ENCODE measurements around the gene SYT6. TPM values are rescaled to one million over a fixed set of nuclear protein-coding genes. Genes with fewer than 3 reads are reported as not detected.
A peak's percentile ranks its signal among the peaks of the same experiment; 100 is the strongest.

The SYT6 gene
- polyA plus RNA-seq (ENCODE audit: low read depth in 6 of 6) = not detected

- ATAC-seq (ENCODE audit: low read depth in 2 of 2) (no peak), DNase-seq (no peak)
- Mint-ChIP-seq H3K9me3 (peaks cover 0 to 4% (median 0%) of the 10 kb centered on the region in 7 donors), H3K36me3 (peaks cover 0 to 8% of the 10 kb centered on the region in 2 donors), H3K27ac (peak within 1 kb of the TSS in 1 of 6 donors; percentile 9), H3K4me3 (peak within 1 kb of the TSS in 7 of 8 donors; percentile 34 to 83 (median 57)), H3K4me1 (peaks cover 0 to 11% (median 0%) of the 10 kb centered on the region in 3 donors), H3K27me3 (peaks cover 71 to 83% (median 75%) of the 10 kb centered on the region in 3 donors)
Measured at GRCh38 chr1:114153261-114154145, at the start of gene SYT6. TSS of gene SYT6 (minus strand) at chr1:114153869. CDS start at chr1:114153772, 97 bp downstream.

- H3K27ac Mint-ChIP-seq = peak overlapping the region in 1 of 6 donors; percentile 80
- no peak overlapping the region for H3K4me3 Mint-ChIP-seq
- peaks cover 0 to 4% (median 0%) of the 10 kb centered on the region in 7 donors for H3K9me3 Mint-ChIP-seq
- peaks cover 23 to 55% (median 39%) of the 10 kb centered on the region in 3 donors for H3K27me3 Mint-ChIP-seq
- H3K4me1 Mint-ChIP-seq = no peaks in the 10 kb centered on the region
- H3K36me3 Mint-ChIP-seq = no peaks in the 10 kb centered on the region
- ATAC-seq (ENCODE audit: low read depth in 2 of 2) (no peak), DNase-seq (no peak)
Measured at GRCh38 chr1:114201486-114201885, 47.8 kb upstream of the SYT6 start.

- peaks cover 34 to 66% (median 53%) of the 10 kb centered on the region in 3 donors for H3K27me3 Mint-ChIP-seq
- H3K27ac Mint-ChIP-seq = no peak overlapping the region
Measured at GRCh38 chr1:114199017-114199594, 45.4 kb upstream of the SYT6 start.

GRCh38 chr1:114196992-114197907, 43.6 kb upstream of the SYT6 start:
- H3K27ac Mint-ChIP-seq = no peak overlapping the region
- DNase-seq (no peak), ATAC-seq (ENCODE audit: low read depth in 2 of 2) (no peak)
- no peaks in the 10 kb centered on the region for H3K36me3 Mint-ChIP-seq
- peaks cover 0 to 7% (median 7%) of the 10 kb centered on the region in 7 donors for H3K9me3 Mint-ChIP-seq
- no peak overlapping the region for H3K4me3 Mint-ChIP-seq
- H3K27me3 Mint-ChIP-seq = peaks cover 50 to 65% (median 54%) of the 10 kb centered on the region in 3 donors
- no peaks in the 10 kb centered on the region for H3K4me1 Mint-ChIP-seq

More at GRCh38 chr1:114199017-114199594, 45.4 kb upstream of the SYT6 start:
- no peak for DNase-seq
- no peak for ATAC-seq (ENCODE audit: low read depth in 2 of 2)
- H3K4me3 Mint-ChIP-seq = no peak overlapping the region
- H3K9me3 Mint-ChIP-seq = peaks cover 0 to 7% (median 5%) of the 10 kb centered on the region in 7 donors
- H3K36me3 Mint-ChIP-seq = no peaks in the 10 kb centered on the region
- no peaks in the 10 kb centered on the region for H3K4me1 Mint-ChIP-seq

- ATAC-seq (ENCODE audit: low read depth in 2 of 2) (no peak), DNase-seq (no peak)
- Mint-ChIP-seq H3K27me3 (peaks cover 50 to 74% (median 54%) of the 10 kb centered on the region in 3 donors), H3K4me1 (no peaks in the 10 kb centered on the region), H3K9me3 (peaks cover 0 to 7% (median 7%) of the 10 kb centered on the region in 7 donors), H3K4me3 (no peak overlapping the region), H3K27ac (no peak overlapping the region), H3K36me3 (no peaks in the 10 kb centered on the region)
Measured at GRCh38 chr1:114195819-114196218, 42.1 kb upstream of the SYT6 start.

- ATAC-seq (ENCODE audit: low read depth in 2 of 2) (no peak), DNase-seq (no peak)
- Mint-ChIP-seq H3K9me3 (peaks cover 5 to 11% (median 7%) of the 10 kb centered on the region in 7 donors), H3K4me3 (no peak overlapping the region), H3K27ac (no peak overlapping the region), H3K36me3 (peaks cover 0 to 2% of the 10 kb centered on the region in 2 donors), H3K27me3 (peaks cover 41 to 76% (median 52%) of the 10 kb centered on the region in 3 donors), H3K4me1 (no peaks in the 10 kb centered on the region)
Measured at GRCh38 chr1:114192328-114192727, 38.7 kb upstream of the SYT6 start.

- no peak overlapping the region for H3K27ac Mint-ChIP-seq
- ATAC-seq (ENCODE audit: low read depth in 2 of 2) = no peak
- H3K27me3 Mint-ChIP-seq = peaks cover 25 to 56% (median 26%) of the 10 kb centered on the region in 3 donors
- no peaks in the 10 kb centered on the region for H3K4me1 Mint-ChIP-seq
- H3K9me3 Mint-ChIP-seq = peaks cover 0 to 8% (median 3%) of the 10 kb centered on the region in 7 donors
- peaks cover 0 to 6% of the 10 kb centered on the region in 2 donors for H3K36me3 Mint-ChIP-seq
- H3K4me3 Mint-ChIP-seq = no peak overlapping the region
- no peak for DNase-seq
Measured at GRCh38 chr1:114189398-114189797, 35.7 kb upstream of the SYT6 start.

- H3K4me1 Mint-ChIP-seq = no peaks in the 10 kb centered on the region
- peaks cover 0 to 16% (median 0%) of the 10 kb centered on the region in 3 donors for H3K27me3 Mint-ChIP-seq
- no peak for ATAC-seq (ENCODE audit: low read depth in 2 of 2)
- H3K4me3 Mint-ChIP-seq = no peak overlapping the region
- no peak for DNase-seq
- H3K27ac Mint-ChIP-seq = no peak overlapping the region
- H3K36me3 Mint-ChIP-seq = no peaks in the 10 kb centered on the region
- peaks cover 0 to 10% (median 1%) of the 10 kb centered on the region in 7 donors for H3K9me3 Mint-ChIP-seq
Measured at GRCh38 chr1:114181356-114181755, 27.7 kb upstream of the SYT6 start.

- no peaks in the 10 kb centered on the region for H3K36me3 Mint-ChIP-seq
- ATAC-seq (ENCODE audit: low read depth in 2 of 2) (no peak), DNase-seq (no peak)
- H3K9me3 Mint-ChIP-seq = peaks cover 0 to 10% (median 1%) of the 10 kb centered on the region in 7 donors
- H3K4me1 Mint-ChIP-seq = no peaks in the 10 kb centered on the region
- peak overlapping the region in 1 of 8 donors; percentile 47 for H3K4me3 Mint-ChIP-seq
- H3K27ac Mint-ChIP-seq = no peak overlapping the region
- H3K27me3 Mint-ChIP-seq = peaks cover 0 to 13% (median 0%) of the 10 kb centered on the region in 3 donors
Measured at GRCh38 chr1:114180742-114181141, 27.1 kb upstream of the SYT6 start.

- ATAC-seq (ENCODE audit: low read depth in 2 of 2) = no peak
Measured at GRCh38 chr1:114178936-114179335, 25.3 kb upstream of the SYT6 start.

GRCh38 chr1:114177282-114177681, 23.6 kb upstream of the SYT6 start:
- Mint-ChIP-seq H3K27ac (no peak overlapping the region), H3K27me3 (peaks cover 0 to 9% (median 0%) of the 10 kb centered on the region in 3 donors), H3K4me1 (no peaks in the 10 kb centered on the region), H3K4me3 (no peak overlapping the region), H3K9me3 (no peaks in the 10 kb centered on the region), H3K36me3 (no peaks in the 10 kb centered on the region)
- no peak for DNase-seq
- ATAC-seq (ENCODE audit: low read depth in 2 of 2) = no peak

More at GRCh38 chr1:114178936-114179335, 25.3 kb upstream of the SYT6 start:
- H3K4me3 Mint-ChIP-seq = no peak overlapping the region
- DNase-seq = no peak
- no peaks in the 10 kb centered on the region for H3K36me3 Mint-ChIP-seq
- no peak overlapping the region for H3K27ac Mint-ChIP-seq
- H3K27me3 Mint-ChIP-seq = peaks cover 0 to 9% (median 0%) of the 10 kb centered on the region in 3 donors
- H3K4me1 Mint-ChIP-seq = no peaks in the 10 kb centered on the region
- peaks cover 0 to 3% (median 0%) of the 10 kb centered on the region in 7 donors for H3K9me3 Mint-ChIP-seq

GRCh38 chr1:114176366-114176765, 22.7 kb upstream of the SYT6 start:
- no peak overlapping the region for H3K27ac Mint-ChIP-seq
- no peaks in the 10 kb centered on the region for H3K9me3 Mint-ChIP-seq
- H3K36me3 Mint-ChIP-seq = no peaks in the 10 kb centered on the region
- peaks cover 0 to 9% (median 0%) of the 10 kb centered on the region in 3 donors for H3K27me3 Mint-ChIP-seq
- DNase-seq (no peak), ATAC-seq (ENCODE audit: low read depth in 2 of 2) (no peak)
- no peaks in the 10 kb centered on the region for H3K4me1 Mint-ChIP-seq
- H3K4me3 Mint-ChIP-seq = no peak overlapping the region

GRCh38 chr1:114173680-114174079, 20.0 kb upstream of the SYT6 start:
- peaks cover 0 to under 1% (median 0%) of the 10 kb centered on the region in 3 donors for H3K27me3 Mint-ChIP-seq

More at GRCh38 chr1:114173680-114174079, 20.0 kb upstream of the SYT6 start:
- Mint-ChIP-seq H3K27ac (no peak overlapping the region), H3K4me3 (no peak overlapping the region), H3K36me3 (no peaks in the 10 kb centered on the region), H3K9me3 (no peaks in the 10 kb centered on the region), H3K4me1 (no peaks in the 10 kb centered on the region)
- ATAC-seq (ENCODE audit: low read depth in 2 of 2) = no peak
- DNase-seq = no peak

All from naive B cell (primary cell).